HCT116 (cell line): ENCODE measurements around the gene SENP6. TPM values are rescaled to one million over a fixed set of nuclear protein-coding genes. Genes with fewer than 3 reads are reported as not detected.

Experiments
- ATAC-seq: fragments of 200-7000 bp; cut with Tn5 transposase; 2 replicates; pipeline ENCODE4 v1.9.1; 2020; ENCODE audit warnings: mild to moderate bottlenecking, moderate library complexity
- BruUV-seq: library from RNA; stranded (reverse); fragments of 400-500 nt; replicated peaks from 2 replicates; lab custom pipeline; 2021; lab: Mats Ljungman, UMichigan
- CTCF ChIA-PET: fragments of 300-600 bp; sonication (Branson Sonifier 250); formaldehyde crosslinking; loops from one replicate; lab custom pipeline; 2021; ENCODE audit warnings: antibody characterized with exemption; lab: Charles Lee
- POLR2A ChIA-PET: fragments of 300-600, 350-600 bp; sonication (Branson Sonifier 250); formaldehyde crosslinking; loops from one replicate; lab custom pipeline; 2021; ENCODE audit warnings: antibody characterized with exemption; lab: Charles Lee
- RAD21 ChIA-PET, 2 experiments: fragments of 300-600 bp; sonication (Branson Sonifier 250); formaldehyde crosslinking; loops; one replicate each; lab custom pipeline; 2023; ENCODE audit warnings: low total read pairs in 2 of 2; ENCODE audit not compliant: uncharacterized antibody in 2 of 2, unreplicated experiment in 2 of 2, low non-redundant PET in 1 of 2; lab: Charles Lee
- DNase-seq: peaks from one replicate; pipeline ENCODE4 v3.0.0-alpha.2; 2010; ENCODE audit warnings: low read depth, low spot score
- H2AFZ ChIP-seq: fragments of 200-600 bp; shearing (Covaris generic), sonication (generic); 2 replicates; pipeline ENCODE4 v1.6.1; 2017; ENCODE audit warnings: low read depth, mixed run types, mixed read lengths, antibody characterized with exemption, low read length; ENCODE audit not compliant: poor library complexity, severe bottlenecking
- H3K27ac ChIP-seq: 2 replicates; pipeline ENCODE4 v1.5.1; 2012; ENCODE audit warnings: low read depth, low read length
- H3K27me3 ChIP-seq: fragments of 200-600 bp; sonication (generic); 2 replicates; pipeline ENCODE4 v1.6.1; 2016; ENCODE audit warnings: mixed run types, low read length, mixed read lengths; ENCODE audit not compliant: insufficient read depth
- H3K36me3 ChIP-seq, 2 experiments: fragments of 200-500 bp in 1 of 2; fragments of 200-600 bp in 1 of 2; sonication (Bioruptor generic) in 1 of 2; sonication (generic) in 1 of 2; 2 replicates each; pipeline versions ENCODE4 v1.5.1 to v1.6.1; 2014 to 2016; ENCODE audit warnings: low read length in 2 of 2, inconsistent platforms in 1 of 2, mixed read lengths in 1 of 2, mixed run types in 1 of 2; ENCODE audit not compliant: insufficient read depth in 2 of 2, control insufficient read depth in 1 of 2
- H3K4me1 ChIP-seq, 2 experiments: fragments of 200-600 bp in 1 of 2; sonication (generic) in 1 of 2; 2 replicates each; pipeline versions ENCODE4 v1.5.1 to v1.6.1; 2012 to 2017; ENCODE audit warnings: low read length in 2 of 2, inconsistent platforms in 1 of 2, mild to moderate bottlenecking in 1 of 2, mixed read lengths in 1 of 2, mixed run types in 1 of 2, moderate library complexity in 1 of 2; ENCODE audit not compliant: insufficient read depth in 2 of 2, control insufficient read depth in 1 of 2
- H3K4me2 ChIP-seq: fragments of 200-600 bp; sonication (generic); 2 replicates; pipeline ENCODE4 v1.6.1; 2017; ENCODE audit warnings: mixed run types, low read length, mixed read lengths
- H3K4me3 ChIP-seq, 2 experiments: fragments of 200-600 bp in 1 of 2; sonication (generic) in 1 of 2; replicated peaks in 1 of 2; 2 replicates each; pipeline ENCODE4 v1.5.1; 2011 to 2016; ENCODE audit warnings: low read length in 2 of 2, control low read depth in 1 of 2, low read depth in 1 of 2, mild to moderate bottlenecking in 1 of 2, mixed read lengths in 1 of 2, mixed run types in 1 of 2
- H3K79me2 ChIP-seq: fragments of 200-600 bp; sonication (generic); 2 replicates; pipeline ENCODE4 v1.6.1; 2017; ENCODE audit warnings: mild to moderate bottlenecking, mixed run types, low read length, moderate library complexity, mixed read lengths; ENCODE audit not compliant: insufficient read depth
- H3K9ac ChIP-seq: fragments of 200-600 bp; sonication (generic); 2 replicates; pipeline ENCODE4 v1.6.1; 2016; ENCODE audit warnings: low read length, mixed read lengths
- H3K9me2 ChIP-seq: fragments of 200-600 bp; sonication (generic), shearing (Covaris generic); 2 replicates; pipeline ENCODE4 v1.6.1; 2017; ENCODE audit warnings: mixed run types, mild to moderate bottlenecking, moderate library complexity; ENCODE audit not compliant: insufficient read depth
- H3K9me3 ChIP-seq, 2 experiments: fragments of 200-500 bp in 1 of 2; fragments of 200-600 bp in 1 of 2; sonication (Bioruptor generic) in 1 of 2; sonication (generic) in 1 of 2; 2 replicates each; pipeline ENCODE4 v1.6.1; 2014 to 2017; ENCODE audit warnings: low read length in 2 of 2, mixed read lengths in 2 of 2, inconsistent platforms in 1 of 2, low read depth in 1 of 2, mild to moderate bottlenecking in 1 of 2, mixed run types in 1 of 2, moderate library complexity in 1 of 2; ENCODE audit not compliant: control insufficient read depth in 1 of 2, insufficient read depth in 1 of 2
- H4K20me1 ChIP-seq: fragments of 200-600 bp; sonication (generic), shearing (Covaris generic); 2 replicates; pipeline ENCODE4 v1.6.1; 2017; ENCODE audit warnings: mixed run types, mild to moderate bottlenecking, moderate library complexity; ENCODE audit not compliant: insufficient read depth
- ATF3 ChIP-seq: IDR thresholded peaks from 2 replicates; pipeline ENCODE4 v1.6.1; 2012
- CBX3 ChIP-seq: IDR thresholded peaks from 2 replicates; pipeline ENCODE4 v1.6.1; 2012; ENCODE audit warnings: low read depth
- CEBPB ChIP-seq: IDR thresholded peaks from 2 replicates; pipeline ENCODE4 v1.6.1; 2012; ENCODE audit warnings: low read depth
- EGR1 ChIP-seq: IDR thresholded peaks from 2 replicates; pipeline ENCODE4 v1.6.1; 2012; ENCODE audit warnings: low read depth
- EZH2phosphoT487 ChIP-seq: fragments of 200-600 bp; IDR thresholded peaks from 2 replicates; pipeline ENCODE4 v1.6.1; 2018; ENCODE audit warnings: antibody characterized with exemption, borderline replicate concordance
- FOSL1 ChIP-seq: IDR thresholded peaks from 2 replicates; pipeline ENCODE4 v1.6.1; 2012; ENCODE audit warnings: low read depth
- JUND ChIP-seq: IDR thresholded peaks from 2 replicates; pipeline ENCODE4 v1.6.1; 2012
- MAX ChIP-seq: IDR thresholded peaks from 2 replicates; pipeline ENCODE4 v1.6.1; 2012
- POLR2AphosphoS5 ChIP-seq: IDR thresholded peaks from 2 replicates; pipeline ENCODE4 v1.6.1; 2011; ENCODE audit warnings: mild to moderate bottlenecking, low read depth, low read length, moderate library complexity
- RAD21 ChIP-seq: IDR thresholded peaks from 2 replicates; pipeline ENCODE4 v1.6.1; 2012; ENCODE audit warnings: low read depth, mild to moderate bottlenecking
- REST ChIP-seq: IDR thresholded peaks from 2 replicates; pipeline ENCODE4 v1.6.1; 2012; ENCODE audit warnings: low read depth
- SIN3A ChIP-seq: IDR thresholded peaks from 2 replicates; pipeline ENCODE4 v1.6.1; 2012; ENCODE audit warnings: low read depth
- SP1 ChIP-seq: IDR thresholded peaks from 2 replicates; pipeline ENCODE4 v1.6.1; 2012; ENCODE audit warnings: low read depth
- SRF ChIP-seq: IDR thresholded peaks from 2 replicates; pipeline ENCODE4 v1.6.1; 2012; ENCODE audit warnings: low read depth
- YY1 ChIP-seq: IDR thresholded peaks from 2 replicates; pipeline ENCODE4 v1.6.1; 2011; ENCODE audit warnings: low read length, low read depth, moderate library complexity, mild to moderate bottlenecking; ENCODE audit not compliant: insufficient replicate concordance; ENCODE audit errors: extremely low read depth
- ZFX ChIP-seq: fragments of 450-650 bp; IDR thresholded peaks from 2 replicates; pipeline ENCODE4 v1.6.1; 2017
- ZNF274 ChIP-seq: fragments of 200-500 bp; sonication (Bioruptor generic); IDR thresholded peaks from 2 replicates; pipeline ENCODE4 v1.6.1; 2014; ENCODE audit warnings: mild to moderate bottlenecking, low read depth, low read length, inconsistent platforms
- intact Hi-C: fragments of 100-400 bp; cut with micrococcal nuclease; formaldehyde crosslinking; loops from 2 replicates; pipeline ENCODE4 v1.10.0; 2022
- total RNA-seq: library from RNA; stranded (reverse); gene quantifications from one replicate; pipeline ENCODE4 v1.2.1, GENCODE V29; 2021; ENCODE audit not compliant: unreplicated experiment

Gene SENP6
- total RNA-seq, 1 experiment from 2014 or later = 78.1 TPM

GRCh38 chr6:75602246-75603105 is 796 bp downstream of the SENP6 start:
- no peaks in the 10 kb centered on the region for H3K9me2 ChIP-seq
- no peaks in the 10 kb centered on the region for H3K9me3 ChIP-seq
- H3K27me3 ChIP-seq = no peaks in the 10 kb centered on the region
- peaks cover 63% of the 10 kb centered on the region for H3K79me2 ChIP-seq
- no TSS peak for BruUV-seq
- no peak overlapping the region for H2AFZ ChIP-seq
- H3K4me3 ChIP-seq = peak overlapping the region; percentile 73 to 92
- peak overlapping the region; percentile 95 for H3K9ac ChIP-seq
- DNase-seq (peak; percentile 15), ATAC-seq (peak; percentile 64)
- TF ChIP-seq MAX (peak; percentile 64), ZFX (peak; percentile 100), EGR1 (peak; percentile 81), SIN3A (0 out of 2 replicates have a peak, but pooled peaks have one; percentile 20), RAD21 (no peak), YY1 (peak; percentile 80), ATF3 (no peak), JUND (no peak), CEBPB (no peak)
- no peaks in the 10 kb centered on the region for H3K36me3 ChIP-seq
- ChIA-PET POLR2A (interaction anchor here (1.0 kb wide), 1 partner anchor 17 kb away, joined by 4 read pairs; no protein-coding TSS in a partner anchor), RAD21 (no interaction called here), CTCF (no interaction called here)
- H3K4me1 ChIP-seq = peaks cover 5 to 23% of the 10 kb centered on the region in 2 experiments; a peak in 3 of 4 replicates
- H3K4me2 ChIP-seq = peak overlapping the region; percentile 82
- H4K20me1 ChIP-seq = peaks cover 6% of the 10 kb centered on the region; the same call in 1 of the 2 replicates
- intact Hi-C loops = no loop called here
- H3K27ac ChIP-seq = peak overlapping the region; percentile 94

GRCh38 chr6:75603106-75603420 is 1.4 kb downstream of the SENP6 start:
- Histone ChIP-seq H3K9me2 (no peaks in the 10 kb centered on the region), H3K9me3 (no peaks in the 10 kb centered on the region), H2AFZ (no peak overlapping the region), H4K20me1 (peaks cover 10% of the 10 kb centered on the region; the same call in 1 of the 2 replicates), H3K36me3 (no peaks in the 10 kb centered on the region), H3K27ac (peak overlapping the region; percentile 94; the same call in 1 of the 2 replicates), H3K9ac (peak overlapping the region; percentile 95), H3K4me3 (peak overlapping the region; percentile 73 to 92), H3K4me1 (peaks cover 5 to 28% of the 10 kb centered on the region in 2 experiments; a peak in 3 of 4 replicates), H3K27me3 (no peaks in the 10 kb centered on the region), H3K79me2 (peaks cover 69% of the 10 kb centered on the region), H3K4me2 (peak overlapping the region; percentile 82)
- TSS peak; percentile 36 for BruUV-seq
- DNase-seq (no peak), ATAC-seq (no peak)
- intact Hi-C loops = no loop called here
- CTCF ChIA-PET = no interaction called here
- RAD21 ChIA-PET = no interaction called here
- POLR2A ChIA-PET = no interaction called here
- no peak for TF ChIP-seq FOSL1
- no peak for TF ChIP-seq SIN3A
- no peak for TF ChIP-seq EGR1
- no peak for TF ChIP-seq SP1
- TF ChIP-seq RAD21 = no peak
- TF ChIP-seq EZH2phosphoT487 = no peak
- TF ChIP-seq SRF = no peak
- TF ChIP-seq POLR2AphosphoS5 = no peak
- TF ChIP-seq REST = no peak
- no peak for TF ChIP-seq ZNF274
- no peak for TF ChIP-seq ATF3
- no peak for TF ChIP-seq CBX3
